Neural cell (in vitro differentiated cells): ENCODE measurements around the gene MEGF6.

Source experiments
- CTCF ChIP-seq: fragments of 450-650 bp; IDR thresholded peaks from 2 replicates; pipeline ENCODE4 v1.5.1; 2014; ENCODE audit warnings: antibody characterized with exemption, mild to moderate bottlenecking, moderate library complexity; ENCODE audit not compliant: poor library complexity, severe bottlenecking
- EZH2 ChIP-seq: fragments of 200-600, 300-800 bp; shearing (Covaris generic), sonication (generic); IDR thresholded peaks from 2 replicates; pipeline ENCODE4 v1.6.1; 2014; ENCODE audit warnings: antibody characterized with exemption, low read length, borderline replicate concordance, mild to moderate bottlenecking; ENCODE audit not compliant: insufficient read depth, poor library complexity, severe bottlenecking
- MXI1 ChIP-seq: fragments of 450-650 bp; conservative IDR thresholded peaks from 2 replicates; pipeline ENCODE4 v1.6.1; 2014; ENCODE audit warnings: antibody characterized with exemption, mild to moderate bottlenecking; ENCODE audit not compliant: poor library complexity, severe bottlenecking
- POLR2AphosphoS5 ChIP-seq: IDR thresholded peaks from 2 replicates; pipeline ENCODE4 v1.6.1; 2012
- REST ChIP-seq: IDR thresholded peaks from 2 replicates; pipeline ENCODE4 v1.6.1; 2012; ENCODE audit warnings: borderline replicate concordance

- TF ChIP-seq CTCF (peak; percentile 51), MXI1 (no peak), EZH2 (no peak), POLR2AphosphoS5 (no peak), REST (no peak)
Measured at GRCh38 chr1:3614755-3615742, 3.7 kb upstream of the MEGF6 start.
